Activated CD4-positive, alpha-beta T cell treated with anti-CD3 and anti-CD28 coated beads, Interleukin-2, amount 50 U/mL, for 4 hours (primary cell): ENCODE results near the gene PSME4.
"Not testable (repeated sequence)": the region's sequence is repeated elsewhere in the genome, so short reads cannot be mapped to it uniquely, and the experiment has no call there.

ENCODE experiments used
- DNase-seq, 2 experiments: peaks; one replicate each; pipeline ENCODE4 v3.0.0-alpha.2; 2020

The PSME4 gene

GRCh38 chr2:53961478-53962216 lies 9.1 kb downstream of the PSME4 start:
- DNase-seq: not testable (repeated sequence)

GRCh38 chr2:53960476-53960875 lies 10.3 kb downstream of the PSME4 start:
- no peak for DNase-seq

- no peak for DNase-seq
Observed at GRCh38 chr2:53958443-53958842, 12.3 kb downstream of the PSME4 start.

GRCh38 chr2:53952519-53952918 lies 18.3 kb downstream of the PSME4 start:
- DNase-seq: no peak

- DNase-seq: no peak
Observed at GRCh38 chr2:53949457-53949856, 21.3 kb downstream of the PSME4 start.

GRCh38 chr2:53945538-53945937 lies 25.3 kb downstream of the PSME4 start:
- no peak for DNase-seq

GRCh38 chr2:53944542-53944941 lies 26.3 kb downstream of the PSME4 start:
- DNase-seq: no peak

GRCh38 chr2:53942280-53942679 lies 28.5 kb downstream of the PSME4 start:
- DNase-seq: no peak

- DNase-seq: no peak
Observed at GRCh38 chr2:53941749-53942148, 29.0 kb downstream of the PSME4 start.

GRCh38 chr2:53939656-53940055 lies 31.1 kb downstream of the PSME4 start:
- no peak for DNase-seq

- DNase-seq: no peak
Observed at GRCh38 chr2:53938904-53939303, 31.9 kb downstream of the PSME4 start.

- DNase-seq: no peak
Observed at GRCh38 chr2:53933329-53933728, 37.5 kb downstream of the PSME4 start.

GRCh38 chr2:53926321-53926720 lies 44.5 kb downstream of the PSME4 start:
- not testable (repeated sequence) for DNase-seq

GRCh38 chr2:53913721-53914120 lies 57.1 kb downstream of the PSME4 start:
- DNase-seq: no peak

- DNase-seq: no peak
Observed at GRCh38 chr2:53911434-53912189, 59.2 kb downstream of the PSME4 start.

- DNase-seq: no peak
Observed at GRCh38 chr2:53907582-53907981, 63.2 kb downstream of the PSME4 start.

- no peak for DNase-seq
Observed at GRCh38 chr2:53905396-53905795, 65.4 kb downstream of the PSME4 start.

- no peak for DNase-seq
Observed at GRCh38 chr2:53903011-53903410, 67.8 kb downstream of the PSME4 start.

- no peak for DNase-seq
Observed at GRCh38 chr2:53901192-53901591, 69.6 kb downstream of the PSME4 start.

GRCh38 chr2:53896864-53897263 lies 73.9 kb downstream of the PSME4 start:
- DNase-seq: no peak

GRCh38 chr2:53886406-53887280 lies 84.2 kb downstream of the PSME4 start:
- DNase-seq: no peak

GRCh38 chr2:53884883-53885282 lies 85.9 kb downstream of the PSME4 start:
- DNase-seq: no peak

- no peak for DNase-seq
Observed at GRCh38 chr2:53881986-53882385, 88.8 kb downstream of the PSME4 start.
